KOPT-K1 (cell line): Measurements from ENCODE around the gene MZT2B.
"Not testable (repeated sequence)": the region's sequence is repeated elsewhere in the genome, so short reads cannot be mapped to it uniquely, and the experiment has no call there.

Source experiments
- H3K27ac ChIP-seq: fragments of 200-600 bp; sonication (generic); 2 replicates; pipeline ENCODE4 v1.5.1; 2016; ENCODE audit warnings: antibody characterized with exemption, mild to moderate bottlenecking, low read depth, low read length; ENCODE audit not compliant: poor library complexity, severe bottlenecking
- H3K36me3 ChIP-seq: fragments of 200-600 bp; sonication (generic); 2 replicates; pipeline ENCODE4 v1.5.1; 2017; ENCODE audit warnings: antibody characterized with exemption, mild to moderate bottlenecking, low read length, moderate library complexity; ENCODE audit not compliant: insufficient read depth
- H3K9me3 ChIP-seq: fragments of 200-600 bp; sonication (generic); 2 replicates; pipeline ENCODE4 v1.5.1; 2017; ENCODE audit warnings: antibody characterized with exemption, low read length, mild to moderate bottlenecking; ENCODE audit not compliant: insufficient read depth, poor library complexity, severe bottlenecking

Gene MZT2B

DNA sequence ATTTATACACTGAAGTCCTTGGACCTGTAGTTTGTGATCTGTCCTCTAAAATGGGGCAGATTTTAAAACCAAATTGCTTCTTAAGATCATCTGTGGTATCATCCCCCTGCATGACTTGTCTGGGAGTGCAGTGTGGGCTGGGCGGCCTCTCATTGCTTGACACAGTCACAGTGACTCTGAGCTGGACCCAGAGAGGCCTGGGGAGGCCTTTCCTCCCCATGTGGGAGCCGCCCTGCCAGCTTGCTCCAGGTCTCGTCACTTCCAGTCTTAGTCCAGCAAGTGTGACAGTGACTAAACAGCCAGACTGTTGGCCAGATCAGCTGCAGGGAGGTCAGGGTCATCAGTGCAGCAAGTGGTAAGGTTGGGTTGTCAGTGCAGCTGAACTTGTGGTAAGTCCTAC is 21.1 kb downstream of the MZT2B start:
- H3K9me3 ChIP-seq, H3K27ac ChIP-seq, H3K36me3 ChIP-seq: not testable (repeated sequence)

DNA sequence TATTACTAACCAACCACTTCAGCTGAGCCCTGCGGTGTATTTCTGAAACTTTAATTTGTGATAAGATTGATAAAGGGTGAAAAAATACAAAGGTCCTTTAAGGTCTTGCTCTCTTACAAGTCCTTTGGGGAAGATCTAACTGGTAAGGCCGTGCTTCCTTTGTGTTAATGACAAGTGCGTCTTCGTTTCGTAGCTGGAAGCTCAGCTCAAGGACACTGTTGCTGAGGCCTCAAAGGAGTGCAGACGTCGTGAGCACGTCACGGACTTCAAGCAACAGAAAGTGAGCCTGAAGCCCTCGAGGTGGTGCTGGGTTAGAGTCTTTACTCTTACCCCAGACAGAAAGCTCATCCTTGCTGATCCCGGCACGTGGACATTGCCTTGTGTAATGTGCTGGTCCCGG is 25.0 kb downstream of the MZT2B start:
- not testable (repeated sequence) for H3K27ac ChIP-seq, H3K36me3 ChIP-seq, H3K9me3 ChIP-seq

DNA sequence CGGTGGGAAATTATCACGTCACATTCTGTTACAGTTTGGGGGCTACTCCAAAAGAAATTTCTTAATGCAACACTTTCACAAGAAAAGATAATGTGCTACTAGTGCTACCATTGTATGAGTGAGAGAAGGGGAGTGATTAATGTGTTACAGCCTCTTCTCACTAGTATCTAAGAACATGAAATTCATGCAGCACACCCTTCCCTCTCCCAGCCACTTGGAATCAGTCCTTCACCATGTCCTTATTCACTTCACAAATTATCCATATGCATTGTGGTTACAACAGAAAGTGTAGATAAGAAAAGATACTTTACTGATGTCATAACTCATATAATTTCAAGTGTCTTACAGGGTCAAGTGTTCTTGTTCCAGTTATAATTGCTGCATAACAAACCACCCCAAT is 37.1 kb downstream of the MZT2B start:
- H3K27ac ChIP-seq, H3K9me3 ChIP-seq: not testable (repeated sequence)

DNA sequence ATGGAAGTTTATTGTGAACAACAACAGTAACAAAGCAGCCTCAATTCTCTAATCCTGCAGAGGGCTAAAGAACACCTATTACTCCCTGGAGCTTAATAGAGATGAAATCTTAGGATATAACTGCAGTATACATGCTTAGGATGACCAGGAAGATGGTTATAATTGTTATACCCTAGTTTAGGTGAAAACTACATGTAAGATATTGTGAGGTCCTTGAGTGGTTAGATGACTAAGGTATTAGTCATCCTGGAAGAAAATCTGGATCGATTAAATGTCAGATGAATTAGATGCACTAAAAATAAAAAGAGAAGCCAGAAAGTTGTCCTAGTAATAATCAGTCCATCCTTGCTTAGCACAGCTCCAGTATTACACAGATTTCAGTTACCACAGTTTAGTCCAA is 38.4 kb downstream of the MZT2B start:
- H3K9me3 ChIP-seq, H3K36me3 ChIP-seq, H3K27ac ChIP-seq: not testable (repeated sequence)

More for the DNA sequence above, 37.1 kb downstream of the MZT2B start:
- not testable (repeated sequence) for H3K36me3 ChIP-seq

DNA sequence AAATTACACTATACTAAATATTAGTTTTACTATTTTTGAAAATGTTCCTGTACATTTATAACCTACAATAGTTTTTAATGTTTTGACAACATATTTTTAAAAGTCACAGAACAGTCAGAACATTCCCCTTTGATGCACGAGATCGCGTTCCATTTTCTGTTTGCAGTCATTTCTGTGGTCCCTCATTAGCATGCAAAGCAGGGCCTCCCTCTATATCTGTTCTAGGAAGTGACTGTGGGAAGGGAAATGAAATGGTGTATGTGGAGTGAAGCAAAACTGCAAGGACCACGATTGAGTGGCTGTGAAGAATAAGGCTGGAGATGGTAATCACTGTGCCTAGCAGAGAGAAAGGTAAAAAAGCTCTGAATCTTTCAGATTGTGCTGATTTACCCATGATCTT is 40.5 kb downstream of the MZT2B start:
- not testable (repeated sequence) for H3K27ac ChIP-seq, H3K9me3 ChIP-seq, H3K36me3 ChIP-seq

DNA sequence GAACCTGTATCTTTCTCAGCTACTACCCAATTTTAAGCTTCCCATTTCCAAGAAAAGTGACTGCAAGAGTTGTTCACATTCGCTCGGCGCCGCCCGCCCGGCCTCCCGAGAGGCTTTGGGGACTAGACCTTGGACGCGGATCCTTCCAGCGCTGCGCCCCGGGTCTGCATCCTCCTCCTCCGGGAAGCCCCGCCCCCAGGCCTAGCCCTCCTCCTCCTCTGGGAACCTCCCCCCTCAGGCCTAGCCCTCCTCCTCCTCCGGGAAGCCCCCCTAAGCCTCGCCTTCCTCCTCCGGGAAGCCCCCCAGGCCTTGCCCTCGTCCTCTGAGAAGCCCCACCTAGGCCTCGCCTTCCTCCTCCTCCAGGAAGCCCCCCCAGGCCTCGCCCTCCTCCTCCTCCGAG is 45.9 kb downstream of the MZT2B start:
- H3K9me3 ChIP-seq, H3K36me3 ChIP-seq, H3K27ac ChIP-seq: not testable (repeated sequence)

DNA sequence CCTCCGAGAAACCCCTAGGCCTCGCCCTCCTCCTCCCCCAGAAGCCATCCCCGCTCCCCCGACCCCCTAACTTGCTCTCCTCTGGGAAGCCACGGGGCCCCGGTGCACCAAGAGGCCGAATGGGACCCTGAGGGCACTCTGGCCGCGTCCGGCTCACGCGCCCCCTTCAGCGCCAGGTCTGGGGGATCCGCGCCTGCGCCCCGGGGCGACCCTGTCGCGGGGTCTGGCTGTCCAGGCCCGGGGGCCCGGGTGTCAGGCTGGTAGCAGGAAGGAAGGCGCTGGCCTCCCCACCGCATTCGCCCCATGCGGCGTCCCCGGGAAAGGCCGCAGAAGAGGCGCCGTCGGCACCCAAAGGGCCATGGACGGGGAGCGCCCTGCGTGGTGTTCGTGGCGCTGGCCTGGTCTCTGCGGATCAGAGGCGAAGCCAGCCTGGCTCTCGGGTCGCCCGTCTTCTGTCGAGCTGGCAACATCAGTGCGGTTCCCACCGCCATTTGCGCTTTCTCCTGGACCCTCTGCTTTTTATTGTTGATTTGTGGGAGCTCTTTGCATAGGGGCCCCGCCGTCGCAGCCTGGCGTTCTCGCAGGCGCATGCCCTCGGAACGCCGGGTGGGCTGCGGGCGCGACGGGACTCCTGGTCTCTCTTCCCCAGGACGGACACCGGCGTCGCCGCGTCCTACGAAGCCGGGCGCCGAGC is 46.6 kb downstream of the MZT2B start:
- H3K9me3 ChIP-seq, H3K36me3 ChIP-seq, H3K27ac ChIP-seq: not testable (repeated sequence)

DNA sequence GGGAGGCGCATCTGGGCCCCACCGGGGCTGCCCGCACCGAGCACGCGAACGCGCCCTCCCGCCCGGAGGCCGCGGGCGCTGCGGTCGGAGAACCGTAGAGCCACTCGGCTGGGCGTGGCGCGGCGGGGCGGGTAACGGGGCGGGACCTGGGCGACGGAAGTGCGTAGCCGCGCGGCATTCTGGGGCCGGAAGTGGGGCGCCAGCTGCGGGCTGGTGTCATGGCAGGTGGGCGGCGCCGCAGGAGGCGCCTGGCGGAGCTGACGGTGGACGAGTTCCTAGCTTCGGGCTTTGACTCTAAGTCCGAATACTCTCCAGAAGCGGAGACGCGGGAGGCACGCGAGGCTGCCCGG is 47.1 kb downstream of the MZT2B start:
- H3K9me3 ChIP-seq, H3K36me3 ChIP-seq, H3K27ac ChIP-seq: not testable (repeated sequence)

DNA sequence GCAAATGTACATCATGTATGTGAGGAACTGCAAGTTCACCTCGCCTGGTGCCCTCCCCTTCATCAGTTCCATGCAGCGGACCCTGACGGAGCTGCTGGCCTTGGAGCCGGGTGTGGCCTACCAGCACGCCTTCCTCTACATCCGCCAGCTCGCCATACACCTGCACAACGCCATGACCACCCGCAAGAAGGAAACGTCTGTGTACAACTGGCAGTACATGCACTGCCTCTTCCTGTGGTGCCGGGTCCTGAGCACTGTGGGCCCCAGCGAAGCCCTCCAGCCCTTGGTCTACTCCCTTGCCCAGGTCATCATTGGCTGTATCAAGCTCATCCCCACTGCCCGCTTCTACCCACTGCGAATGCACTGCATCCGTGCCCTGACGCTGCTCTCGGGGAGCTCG is 48.3 kb downstream of the MZT2B start:
- H3K9me3 ChIP-seq, H3K27ac ChIP-seq, H3K36me3 ChIP-seq: not testable (repeated sequence)

DNA sequence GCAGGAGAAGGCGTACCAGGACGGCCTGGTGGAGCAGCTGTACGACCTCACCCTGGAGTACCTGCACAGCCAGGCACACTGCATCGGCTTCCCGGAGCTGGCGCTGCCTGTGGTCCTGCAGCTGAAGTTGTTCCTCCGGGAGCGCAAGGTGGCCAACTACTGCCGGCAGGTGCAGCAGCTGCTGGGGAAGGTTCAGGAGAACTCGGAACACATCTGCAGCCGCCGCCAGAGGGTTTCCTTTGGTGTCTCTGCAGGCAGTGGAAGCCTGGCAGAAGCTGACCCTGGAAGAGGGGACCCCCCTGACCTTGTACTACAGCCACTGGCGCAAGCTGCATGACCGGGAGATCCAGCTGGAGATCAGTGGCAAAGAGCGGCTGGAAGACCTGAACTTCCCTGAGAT is 48.8 kb downstream of the MZT2B start:
- not testable (repeated sequence) for H3K27ac ChIP-seq, H3K9me3 ChIP-seq, H3K36me3 ChIP-seq

DNA sequence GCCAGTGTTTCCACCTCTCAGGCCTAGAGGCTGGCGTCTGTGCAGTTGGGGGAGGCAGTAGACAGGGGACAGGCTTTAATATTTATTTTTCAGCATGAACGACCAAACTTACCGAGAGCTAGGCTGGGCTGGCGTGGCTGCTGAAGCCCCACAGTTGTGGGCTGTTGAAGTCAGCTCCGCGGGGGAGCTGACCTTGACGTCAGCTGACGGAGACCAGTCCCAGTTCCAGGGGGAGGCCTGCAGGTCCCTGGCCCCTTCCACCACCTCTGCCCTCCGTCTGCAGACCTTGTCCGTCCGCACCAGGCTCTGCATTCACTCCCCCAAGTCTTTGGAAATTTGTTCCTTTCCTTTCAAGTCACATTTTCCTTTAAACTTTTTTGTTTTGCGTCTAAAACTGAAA is 49.6 kb downstream of the MZT2B start:
- no peaks in the 10 kb centered on the region for H3K9me3 ChIP-seq
- no peak overlapping the region for H3K27ac ChIP-seq

DNA sequence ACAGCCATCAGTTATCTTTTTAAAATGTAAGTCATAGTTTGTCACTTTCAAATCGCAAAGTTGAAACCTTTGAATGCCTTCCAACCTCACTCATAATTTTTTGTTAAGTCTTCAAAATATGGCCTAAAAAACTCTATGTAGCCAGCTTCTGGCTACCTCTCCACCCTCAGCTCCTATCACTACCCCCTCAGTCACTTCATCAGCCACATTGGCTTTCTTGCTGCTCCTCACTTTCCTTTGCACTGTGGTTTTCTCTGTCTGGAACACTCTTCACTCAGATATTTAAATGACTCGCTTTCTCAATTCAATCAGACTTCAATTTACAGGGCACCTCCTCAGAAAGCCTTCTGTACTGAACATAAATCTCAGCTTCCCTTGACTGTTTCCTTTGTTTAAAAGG is 51.0 kb downstream of the MZT2B start:
- not testable (repeated sequence) for H3K36me3 ChIP-seq, H3K27ac ChIP-seq, H3K9me3 ChIP-seq

More for the DNA sequence above, 49.6 kb downstream of the MZT2B start:
- H3K36me3 ChIP-seq: no peaks in the 10 kb centered on the region

DNA sequence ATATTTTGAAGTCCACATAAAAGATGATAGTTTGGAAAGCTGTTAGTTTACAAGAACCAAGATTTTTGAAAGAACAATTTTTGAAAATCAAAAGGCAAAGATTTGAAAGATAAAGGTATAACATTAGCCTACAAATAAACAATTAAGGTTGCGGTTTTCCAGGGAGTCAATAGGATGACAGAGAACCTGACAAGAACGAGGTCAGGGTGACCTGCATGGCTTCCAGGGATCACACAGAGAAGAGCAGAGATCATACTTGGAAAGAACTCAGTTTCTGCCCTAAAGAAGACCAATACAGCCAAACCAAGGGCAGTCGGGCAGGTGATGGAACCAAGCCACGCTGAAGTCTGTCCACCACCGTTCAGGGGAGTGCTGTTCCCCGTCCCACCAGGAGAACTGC is 57.5 kb downstream of the MZT2B start:
- H3K36me3 ChIP-seq, H3K9me3 ChIP-seq, H3K27ac ChIP-seq: not testable (repeated sequence)
